H1 (cell line): ENCODE measurements around the gene EXO1. TPM values are rescaled to one million over a fixed set of nuclear protein-coding genes. Genes with fewer than 3 reads are reported as not detected.

ENCODE experiments used
- EZH2 ChIP-seq: fragments of 200-600 bp; sonication (generic); IDR thresholded peaks from 2 replicates; pipeline ENCODE4 v1.7.1; 2012; ENCODE audit warnings: low read depth, mild to moderate bottlenecking, moderate library complexity, low read length, inconsistent platforms; ENCODE audit not compliant: severe bottlenecking
- HDAC2 ChIP-seq, 2 experiments: fragments of 300-600 bp in 1 of 2; sonication (generic) in 1 of 2; IDR thresholded peaks; 2 replicates each; pipeline ENCODE4 v1.6.1; 2011 to 2012; ENCODE audit warnings: low read depth in 2 of 2, low read length in 2 of 2, mild to moderate bottlenecking in 2 of 2, moderate library complexity in 2 of 2, borderline replicate concordance in 1 of 2, inconsistent platforms in 1 of 2
- KDM5A ChIP-seq: fragments of 200-600 bp; IDR thresholded peaks from 2 replicates; pipeline ENCODE4 v1.7.1; 2012; ENCODE audit warnings: mild to moderate bottlenecking, low read length, inconsistent platforms, mixed read lengths
- YY1 ChIP-seq: IDR thresholded peaks from 2 replicates; pipeline ENCODE4 v1.6.1; 2011; ENCODE audit warnings: low read depth, mild to moderate bottlenecking, low read length
- polyA plus RNA-seq, 7 experiments: library from polyadenylated mRNA; depleted of rRNA in 3 of 7; stranded (reverse) in 5 of 7; unstranded in 2 of 7; fragments of >200 nt in 5 of 7; fragments of 200-250 nt in 2 of 7; gene quantifications; 1 replicate in 5 of 7; 2 replicates in 1 of 7; 4 replicates in 1 of 7; pipeline versions ENCODE4 v1.2.1 to v1.2.3, GENCODE V29; 2011 to 2013; ENCODE audit warnings: missing spikeins in 2 of 7, mixed read lengths in 2 of 7
- total RNA-seq: library from RNA; stranded (reverse); fragmentation: NEBNext Ultra II Directional; extraction: Animal tissue kit (Norgen Biotek cat#: 25700); gene quantifications from 2 replicates; pipeline ENCODE4 v1.2.1, GENCODE V29; 2021

Gene EXO1
- total and polyA plus RNA-seq, 2 of the 8 experiments (the other 6 are each of a cell fraction or from before 2014, with no cell fraction given), result 9.2 to 43.0 TPM

DNA sequence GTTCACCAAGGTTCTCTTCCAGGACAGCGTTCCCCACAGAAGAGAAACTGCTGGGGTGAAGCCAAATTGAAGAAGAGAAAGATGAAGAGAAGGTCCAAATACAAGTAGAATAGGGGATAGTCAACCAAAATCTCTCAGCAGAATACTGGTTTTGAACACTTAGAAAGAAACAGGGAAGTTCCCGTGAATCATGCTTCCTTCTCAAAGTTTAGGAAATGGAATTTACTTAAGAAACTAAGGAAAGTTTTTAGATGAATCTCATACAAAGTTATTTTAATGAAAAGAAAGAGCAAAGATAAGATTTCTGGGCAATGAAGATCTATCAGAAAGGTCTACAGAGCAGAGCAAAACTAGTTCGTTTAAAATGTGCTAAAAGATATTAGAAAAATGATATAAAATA lies 43.3 kb downstream of the EXO1 start (continued):
- no peak for TF ChIP-seq HDAC2 (IDR thresholded peaks at IDR 0.05; ENCODE audit: borderline replicate concordance in 1 of 2, low read depth in 2 of 2, low read length in 2 of 2)
- TF ChIP-seq KDM5A, result no peak
- TF ChIP-seq YY1, result no peak
- no peak for TF ChIP-seq EZH2
